DND-41 (cell line): ENCODE results near the gene PCGF3.

Source experiments
- ATAC-seq: fragments of 200-7000 bp; cut with Tn5 transposase; 3 replicates; pipeline ENCODE4 v1.9.1; 2021; ENCODE audit warnings: low read depth; ENCODE audit not compliant: insufficient read depth
- DNase-seq: peaks from one replicate; pipeline ENCODE4 v3.0.0-alpha.2; 2020
- H2AFZ ChIP-seq: 2 replicates; pipeline ENCODE4 v1.6.0; 2012; ENCODE audit warnings: low read depth, low read length
- H3K27ac ChIP-seq: 2 replicates; pipeline ENCODE4 v1.5.1; 2012; ENCODE audit warnings: low read length, inconsistent platforms
- H3K27me3 ChIP-seq: fragments of 200-600 bp; sonication (generic); 2 replicates; pipeline ENCODE4 v1.6.0; 2012; ENCODE audit warnings: low read length, mild to moderate bottlenecking, inconsistent platforms; ENCODE audit not compliant: insufficient read depth, poor library complexity
- H3K36me3 ChIP-seq: 2 replicates; pipeline ENCODE4 v1.5.1; 2012; ENCODE audit warnings: low read length, inconsistent platforms; ENCODE audit not compliant: insufficient read depth
- H3K4me1 ChIP-seq: 2 replicates; pipeline ENCODE4 v1.5.1; 2012; ENCODE audit warnings: mild to moderate bottlenecking, low read length; ENCODE audit not compliant: insufficient read depth
- H3K4me2 ChIP-seq: 2 replicates; pipeline ENCODE4 v1.6.0; 2012; ENCODE audit warnings: mild to moderate bottlenecking, moderate library complexity, low read length, inconsistent platforms; ENCODE audit not compliant: insufficient read depth
- H3K4me3 ChIP-seq, 2 experiments: fragments of 200-600 bp in 1 of 2; shearing (Covaris generic) in 1 of 2; 2 replicates each; pipeline ENCODE4 v1.5.1; 2012 to 2016; ENCODE audit warnings: inconsistent platforms in 2 of 2, low read length in 2 of 2, mild to moderate bottlenecking in 2 of 2, low read depth in 1 of 2, moderate library complexity in 1 of 2
- H3K79me2 ChIP-seq: 2 replicates; pipeline ENCODE4 v1.6.0; 2012; ENCODE audit warnings: low read length, inconsistent platforms; ENCODE audit not compliant: insufficient read depth
- H3K9ac ChIP-seq: 2 replicates; pipeline ENCODE4 v1.6.0; 2012; ENCODE audit warnings: low read depth, mild to moderate bottlenecking, inconsistent platforms, low read length, moderate library complexity
- H3K9me3 ChIP-seq: 2 replicates; pipeline ENCODE4 v1.5.1; 2012; ENCODE audit warnings: low read length, moderate library complexity, mild to moderate bottlenecking, inconsistent platforms; ENCODE audit not compliant: insufficient read depth, severe bottlenecking
- H4K20me1 ChIP-seq: 2 replicates; pipeline ENCODE4 v1.6.0; 2012; ENCODE audit warnings: low read length; ENCODE audit not compliant: insufficient read depth
- EZH2 ChIP-seq: IDR thresholded peaks from 3 replicates; pipeline ENCODE4 v1.6.1; 2012; ENCODE audit warnings: borderline replicate concordance, low read depth, mild to moderate bottlenecking, moderate library complexity, low read length, inconsistent platforms; ENCODE audit not compliant: severe bottlenecking
- TF ChIP-seq, protein P1 (sequence below): IDR thresholded peaks from 2 replicates; pipeline ENCODE4 v1.5.1; 2012; ENCODE audit warnings: borderline replicate concordance, low read length, moderate library complexity, mild to moderate bottlenecking; ENCODE audit not compliant: poor library complexity, severe bottlenecking; ENCODE audit errors: extremely low read depth

PCGF3 gene

DNA sequence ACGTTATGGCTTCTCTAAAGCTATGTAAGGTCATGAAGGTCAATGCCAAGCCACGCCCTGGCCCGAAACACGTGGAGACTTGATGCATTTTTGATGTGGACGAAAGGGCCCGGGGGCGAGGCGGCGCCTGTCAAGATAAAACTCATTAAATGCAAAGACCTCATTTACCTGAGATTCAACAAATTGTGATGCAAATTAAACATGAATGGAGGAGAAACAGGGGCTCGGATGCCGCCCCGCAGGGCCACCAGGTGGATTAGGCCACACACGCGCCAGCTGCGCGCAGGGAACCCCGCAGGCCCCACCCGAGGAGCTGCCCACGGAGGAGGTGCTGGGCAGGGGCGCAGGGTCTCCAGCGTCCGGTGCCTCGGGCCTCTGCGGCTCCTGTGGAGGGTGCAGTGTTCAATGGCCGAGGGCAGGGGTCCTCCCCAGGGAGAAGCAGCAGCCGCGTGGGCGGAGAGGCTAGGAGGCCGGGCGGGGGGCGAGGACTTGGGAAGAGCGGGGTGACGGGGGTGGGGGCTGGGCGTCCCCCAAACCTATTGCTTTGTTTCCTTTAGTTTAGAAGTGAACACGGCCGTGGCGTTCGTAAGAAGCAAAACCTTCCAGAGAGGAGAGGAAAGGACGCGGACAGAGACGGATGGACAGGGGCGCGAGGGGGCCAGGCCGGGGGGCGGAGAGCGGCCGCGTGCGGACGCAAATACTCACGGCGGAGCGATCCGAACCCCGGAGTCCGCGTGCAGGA lies 79.9 kb downstream of the PCGF3 start:
- H2AFZ ChIP-seq: no peak overlapping the region
- no peak overlapping the region for H3K4me3 ChIP-seq
- H3K9me3 ChIP-seq: no peaks in the 10 kb centered on the region
- no peak overlapping the region for H3K27ac ChIP-seq
- TF ChIP-seq, protein P1, sequence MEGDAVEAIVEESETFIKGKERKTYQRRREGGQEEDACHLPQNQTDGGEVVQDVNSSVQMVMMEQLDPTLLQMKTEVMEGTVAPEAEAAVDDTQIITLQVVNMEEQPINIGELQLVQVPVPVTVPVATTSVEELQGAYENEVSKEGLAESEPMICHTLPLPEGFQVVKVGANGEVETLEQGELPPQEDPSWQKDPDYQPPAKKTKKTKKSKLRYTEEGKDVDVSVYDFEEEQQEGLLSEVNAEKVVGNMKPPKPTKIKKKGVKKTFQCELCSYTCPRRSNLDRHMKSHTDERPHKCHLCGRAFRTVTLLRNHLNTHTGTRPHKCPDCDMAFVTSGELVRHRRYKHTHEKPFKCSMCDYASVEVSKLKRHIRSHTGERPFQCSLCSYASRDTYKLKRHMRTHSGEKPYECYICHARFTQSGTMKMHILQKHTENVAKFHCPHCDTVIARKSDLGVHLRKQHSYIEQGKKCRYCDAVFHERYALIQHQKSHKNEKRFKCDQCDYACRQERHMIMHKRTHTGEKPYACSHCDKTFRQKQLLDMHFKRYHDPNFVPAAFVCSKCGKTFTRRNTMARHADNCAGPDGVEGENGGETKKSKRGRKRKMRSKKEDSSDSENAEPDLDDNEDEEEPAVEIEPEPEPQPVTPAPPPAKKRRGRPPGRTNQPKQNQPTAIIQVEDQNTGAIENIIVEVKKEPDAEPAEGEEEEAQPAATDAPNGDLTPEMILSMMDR: no peak
- no peak for TF ChIP-seq EZH2
- peaks cover 12% of the 10 kb centered on the region for H3K79me2 ChIP-seq
- DNase-seq (no peak), ATAC-seq (no peak)
- peaks cover 17% of the 10 kb centered on the region for H3K4me1 ChIP-seq
- H4K20me1 ChIP-seq: peaks cover 11% of the 10 kb centered on the region
- no peak overlapping the region for H3K4me2 ChIP-seq
- H3K9ac ChIP-seq: no peak overlapping the region
- H3K27me3 ChIP-seq: no peaks in the 10 kb centered on the region
- peaks cover 11% of the 10 kb centered on the region for H3K36me3 ChIP-seq

- ATAC-seq (no peak), DNase-seq (no peak)
- TF ChIP-seq EZH2: no peak
- TF ChIP-seq, protein P1: no peak
- Histone ChIP-seq H3K36me3 (peaks cover 4% of the 10 kb centered on the region; the same call in 1 of the 2 replicates), H3K4me1 (peaks cover 12% of the 10 kb centered on the region), H3K27ac (no peak overlapping the region), H3K4me2 (no peak overlapping the region), H3K79me2 (peaks cover 5% of the 10 kb centered on the region), H3K9me3 (no peaks in the 10 kb centered on the region), H4K20me1 (peaks cover 4% of the 10 kb centered on the region; the same call in 1 of the 2 replicates), H3K9ac (no peak overlapping the region), H3K27me3 (no peaks in the 10 kb centered on the region), H3K4me3 (no peak overlapping the region), H2AFZ (no peak overlapping the region)
Measured at GRCh38 chr4:786074-786741, 80.6 kb downstream of the PCGF3 start.

DNA sequence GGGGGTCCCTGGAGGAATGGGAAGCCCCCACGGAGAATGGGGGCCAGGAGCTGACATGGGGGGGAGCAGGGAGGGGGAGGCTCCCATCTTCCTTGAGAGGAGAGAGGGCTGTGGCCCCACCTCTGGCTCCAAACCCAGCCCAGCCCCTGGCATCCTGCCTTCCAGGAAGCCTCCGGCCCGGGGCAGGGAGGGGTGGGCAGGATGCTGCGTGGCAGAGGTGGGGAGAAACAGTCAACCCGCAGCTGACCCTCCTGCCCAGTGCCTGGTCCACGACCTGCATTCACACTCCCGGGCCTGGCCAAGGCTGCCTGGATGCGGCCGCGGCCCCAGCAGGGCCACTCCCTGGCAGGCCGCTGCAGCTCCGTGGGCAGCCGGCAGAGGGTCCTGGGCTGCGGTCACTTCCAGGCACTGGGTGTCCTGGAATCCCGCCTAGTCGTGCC lies 81.2 kb downstream of the PCGF3 start:
- H3K9me3 ChIP-seq: no peaks in the 10 kb centered on the region
- H3K9ac ChIP-seq: no peak overlapping the region
- H3K27me3 ChIP-seq: no peaks in the 10 kb centered on the region
- peaks cover 12% of the 10 kb centered on the region for H3K4me1 ChIP-seq
- ATAC-seq (no peak), DNase-seq (no peak)
- no peak overlapping the region for H3K4me3 ChIP-seq
- no peak for TF ChIP-seq EZH2
- TF ChIP-seq, protein P1: no peak
- H2AFZ ChIP-seq: no peak overlapping the region
- no peaks in the 10 kb centered on the region for H3K36me3 ChIP-seq
- no peak overlapping the region for H3K27ac ChIP-seq
- H3K4me2 ChIP-seq: no peak overlapping the region
- H4K20me1 ChIP-seq: no peaks in the 10 kb centered on the region
- H3K79me2 ChIP-seq: no peaks in the 10 kb centered on the region
